Fibroblast of lung (primary cell): ENCODE data around the gene CCDC3. TPM values are rescaled to one million over a fixed set of nuclear protein-coding genes. Genes with fewer than 3 reads are reported as not detected.

ENCODE experiments used
- DNase-seq, 2 donors: peaks; one replicate each; pipeline versions ENCODE4 v3.0.0 to v3.0.0-alpha.2; 2010; ENCODE audit warnings: low read depth in 2 of 2
- H2AFZ ChIP-seq: 2 replicates; pipeline ENCODE4 v1.5.1; 2012; ENCODE audit warnings: low read length, control low read depth, inconsistent platforms
- H3K27ac ChIP-seq: 2 replicates; pipeline ENCODE4 v1.5.1; 2011; ENCODE audit warnings: low read length, control low read depth; ENCODE audit not compliant: insufficient read depth
- H3K27me3 ChIP-seq: 2 replicates; pipeline ENCODE4 v1.5.1; 2011; ENCODE audit warnings: mild to moderate bottlenecking, low read length; ENCODE audit not compliant: control insufficient read depth, insufficient read depth
- H3K36me3 ChIP-seq: 2 replicates; pipeline ENCODE4 v1.5.1; 2011; ENCODE audit warnings: low read length; ENCODE audit not compliant: control insufficient read depth, insufficient read depth
- H3K4me1 ChIP-seq: 2 replicates; pipeline ENCODE4 v1.5.1; 2011; ENCODE audit warnings: low read length; ENCODE audit not compliant: control insufficient read depth, insufficient read depth; ENCODE audit errors: extremely low read depth
- H3K4me2 ChIP-seq: 2 replicates; pipeline ENCODE4 v1.5.1; 2011; ENCODE audit warnings: low read length, control low read depth; ENCODE audit not compliant: insufficient read depth; ENCODE audit errors: extremely low read depth
- H3K4me3 ChIP-seq, 4 experiments: fragments of 200-600 bp in 1 of 4; sonication (generic) in 1 of 4; replicated peaks in 1 of 4; 2 replicates each; pipeline ENCODE4 v1.5.1; 2011 to 2016; ENCODE audit warnings: low read length in 4 of 4, low read depth in 3 of 4, mild to moderate bottlenecking in 3 of 4, control low read depth in 2 of 4, inconsistent platforms in 1 of 4, mixed read lengths in 1 of 4; ENCODE audit not compliant: insufficient read depth in 1 of 4; ENCODE audit errors: control extremely low read depth in 1 of 4
- H3K79me2 ChIP-seq: 2 replicates; pipeline ENCODE4 v1.5.1; 2012; ENCODE audit warnings: mild to moderate bottlenecking, low read length, inconsistent platforms; ENCODE audit not compliant: control insufficient read depth, insufficient read depth
- H3K9ac ChIP-seq: 2 replicates; pipeline ENCODE4 v1.5.1; 2011; ENCODE audit warnings: mild to moderate bottlenecking, low read length, control low read depth; ENCODE audit not compliant: insufficient read depth
- H3K9me3 ChIP-seq: 2 replicates; pipeline ENCODE4 v1.5.1; 2012; ENCODE audit warnings: low read depth, low read length; ENCODE audit not compliant: control insufficient read depth, insufficient read depth
- H4K20me1 ChIP-seq: 2 replicates; pipeline ENCODE4 v1.5.1; 2011; ENCODE audit warnings: low read length; ENCODE audit not compliant: control insufficient read depth, insufficient read depth; ENCODE audit errors: extremely low read depth
- CTCF ChIP-seq, 2 donors: IDR thresholded peaks in 1 of 2; conservative IDR thresholded peaks in 1 of 2; 1 replicate in 1 of 2; 2 replicates in 1 of 2; pipeline ENCODE4 v1.5.1; 2011 to 2012; ENCODE audit warnings: low read length in 2 of 2, control low read depth in 1 of 2, inconsistent platforms in 1 of 2, low read depth in 1 of 2, mild to moderate bottlenecking in 1 of 2
- EZH2 ChIP-seq: IDR thresholded peaks from 2 replicates; pipeline ENCODE4 v1.5.1; 2012; ENCODE audit warnings: low read length, control low read depth, mild to moderate bottlenecking; ENCODE audit errors: missing control alignments
- polyA plus RNA-seq, 2 donors: library from polyadenylated mRNA; depleted of rRNA in 1 of 2; stranded (reverse) in 1 of 2; unstranded in 1 of 2; fragments of >200 nt; gene quantifications; 2 replicates each; pipeline ENCODE4 v1.2.1, GENCODE V29; 2011 to 2012; ENCODE audit warnings: missing spikeins in 1 of 2
- total RNA-seq: library from RNA; depleted of rRNA; stranded (reverse); fragments of >200 nt; gene quantifications from 2 replicates; pipeline ENCODE4 v1.2.1, GENCODE V29; 2014

The CCDC3 gene
- total and polyA plus RNA-seq, 2 donors (not counting 1 experiment from before 2014, with no cell fraction given), result 0.33 to 0.65 TPM

- no peak for TF ChIP-seq EZH2
- no peak for TF ChIP-seq CTCF (conservative IDR thresholded peaks at IDR 0.05 in 1 of 2, IDR thresholded peaks at IDR 0.05 in 1 of 2; ENCODE audit: low read depth in 1 of 2, low read length in 2 of 2)
- H3K27ac ChIP-seq, result no peak overlapping the region
- no peak for DNase-seq
- no peaks in the 10 kb centered on the region for H4K20me1 ChIP-seq
- no peaks in the 10 kb centered on the region for H3K4me1 ChIP-seq
- no peaks in the 10 kb centered on the region for H3K27me3 ChIP-seq
- H3K9ac ChIP-seq, result no peak overlapping the region
- H3K9me3 ChIP-seq, result no peaks in the 10 kb centered on the region
- no peak overlapping the region for H3K4me2 ChIP-seq
- H3K79me2 ChIP-seq, result no peaks in the 10 kb centered on the region
- H3K4me3 ChIP-seq, result no peak overlapping the region
- no peak overlapping the region for H2AFZ ChIP-seq
- H3K36me3 ChIP-seq, result no peaks in the 10 kb centered on the region
These were observed 108.6 kb downstream of the CCDC3 start for GRCh38 chr10:12892924-12893323.

GRCh38 chr10:12890958-12891357, 110.6 kb downstream of the CCDC3 start:
- H2AFZ ChIP-seq, result no peak overlapping the region
- H3K36me3 ChIP-seq, result no peaks in the 10 kb centered on the region
- H3K4me1 ChIP-seq, result no peaks in the 10 kb centered on the region
- H3K4me3 ChIP-seq, result no peak overlapping the region
- no peak overlapping the region for H3K4me2 ChIP-seq
- TF ChIP-seq CTCF (conservative IDR thresholded peaks at IDR 0.05 in 1 of 2, IDR thresholded peaks at IDR 0.05 in 1 of 2; ENCODE audit: low read depth in 1 of 2, low read length in 2 of 2) (no peak), EZH2 (no peak)
- no peak overlapping the region for H3K9ac ChIP-seq
- H3K27me3 ChIP-seq, result no peaks in the 10 kb centered on the region
- H3K9me3 ChIP-seq, result no peaks in the 10 kb centered on the region
- H3K27ac ChIP-seq, result no peak overlapping the region
- H3K79me2 ChIP-seq, result no peaks in the 10 kb centered on the region
- DNase-seq, result no peak
- no peaks in the 10 kb centered on the region for H4K20me1 ChIP-seq

GRCh38 chr10:12888470-12888869, 113.0 kb downstream of the CCDC3 start:
- H2AFZ ChIP-seq, result no peak overlapping the region
- H3K4me1 ChIP-seq, result no peaks in the 10 kb centered on the region
- H3K27me3 ChIP-seq, result no peaks in the 10 kb centered on the region
- no peak overlapping the region for H3K4me3 ChIP-seq
- H4K20me1 ChIP-seq, result no peaks in the 10 kb centered on the region
- no peaks in the 10 kb centered on the region for H3K9me3 ChIP-seq
- H3K27ac ChIP-seq, result no peak overlapping the region
- no peak overlapping the region for H3K9ac ChIP-seq
- no peak for DNase-seq
- H3K36me3 ChIP-seq, result no peaks in the 10 kb centered on the region
- no peak overlapping the region for H3K4me2 ChIP-seq
- TF ChIP-seq CTCF (conservative IDR thresholded peaks at IDR 0.05 in 1 of 2, IDR thresholded peaks at IDR 0.05 in 1 of 2; ENCODE audit: low read depth in 1 of 2, low read length in 2 of 2) (no peak), EZH2 (no peak)
- H3K79me2 ChIP-seq, result no peaks in the 10 kb centered on the region
